Naive thymus-derived CD8-positive, alpha-beta T cell (primary cell): ENCODE results near the gene PNLIP. TPM values are rescaled to one million over a fixed set of nuclear protein-coding genes. Genes with fewer than 3 reads are reported as not detected.

ENCODE experiments used
- ATAC-seq, 2 donors: fragments of 150-1000 bp; cut with Tn5 transposase in 1 of 2; sonication (Bioruptor Pico), chemical (Tn5 transposase) in 1 of 2; 1 replicate in 1 of 2; 2 replicates in 1 of 2; pipeline ENCODE4 v1.10.0; 2021; ENCODE audit warnings: mild to moderate bottlenecking in 2 of 2, moderate library complexity in 2 of 2
- POLR2A ChIA-PET: fragments of 350-600 bp; sonication (Branson Sonifier 250); formaldehyde crosslinking; loops from one replicate; lab custom pipeline; 2021; ENCODE audit warnings: antibody characterized with exemption; lab: Charles Lee
- DNase-seq, 10 donors: peaks; one replicate each; pipeline versions ENCODE4 v3.0.0 to v3.0.0-alpha.2; 2020 to 2022
- H3K27ac Mint-ChIP-seq, 10 donors: one replicate each; pipeline ENCODE4 v1.8.0; 2020 to 2022; ENCODE audit warnings: mild to moderate bottlenecking in 10 of 10, mixed read lengths in 10 of 10, moderate library complexity in 4 of 10, inconsistent platforms in 1 of 10
- H3K27me3 Mint-ChIP-seq, 5 donors: one replicate each; pipeline ENCODE4 v1.8.0; 2021 to 2022; ENCODE audit warnings: mixed read lengths in 5 of 5
- H3K36me3 Mint-ChIP-seq, 3 donors: one replicate each; pipeline ENCODE4 v1.8.0; 2020 to 2022; ENCODE audit warnings: mixed read lengths in 3 of 3, mild to moderate bottlenecking in 2 of 3, inconsistent platforms in 1 of 3
- H3K4me1 Mint-ChIP-seq, 4 donors: one replicate each; pipeline ENCODE4 v1.8.0; 2021 to 2022; ENCODE audit warnings: mixed read lengths in 4 of 4
- H3K4me3 Mint-ChIP-seq, 10 donors: one replicate each; pipeline ENCODE4 v1.8.0; 2020 to 2022; ENCODE audit warnings: mild to moderate bottlenecking in 10 of 10, mixed read lengths in 10 of 10, moderate library complexity in 6 of 10, inconsistent platforms in 1 of 10
- H3K9me3 Mint-ChIP-seq, 9 donors: one replicate each; pipeline ENCODE4 v1.8.0; 2020 to 2022; ENCODE audit warnings: mixed read lengths in 9 of 9, mild to moderate bottlenecking in 3 of 9, inconsistent platforms in 1 of 9, moderate library complexity in 1 of 9
- polyA plus RNA-seq, 3 donors: library from polyadenylated mRNA; unstranded; fragments of 300-500 nt; fragmentation: Illumina TruSeq; gene quantifications; one replicate each; pipeline ENCODE4 v1.2.3, GENCODE V29; 2021
- total RNA-seq, 8 experiments: library from RNA in 2 of 8; stranded (reverse) in 2 of 8; gene quantifications; one replicate each; pipeline ENCODE4 v1.2.3 and lab custom pipeline; 2021 to 2026

PNLIP gene
- total and polyA plus RNA-seq, 5 experiments from 2014 or later: not detected

DNA sequence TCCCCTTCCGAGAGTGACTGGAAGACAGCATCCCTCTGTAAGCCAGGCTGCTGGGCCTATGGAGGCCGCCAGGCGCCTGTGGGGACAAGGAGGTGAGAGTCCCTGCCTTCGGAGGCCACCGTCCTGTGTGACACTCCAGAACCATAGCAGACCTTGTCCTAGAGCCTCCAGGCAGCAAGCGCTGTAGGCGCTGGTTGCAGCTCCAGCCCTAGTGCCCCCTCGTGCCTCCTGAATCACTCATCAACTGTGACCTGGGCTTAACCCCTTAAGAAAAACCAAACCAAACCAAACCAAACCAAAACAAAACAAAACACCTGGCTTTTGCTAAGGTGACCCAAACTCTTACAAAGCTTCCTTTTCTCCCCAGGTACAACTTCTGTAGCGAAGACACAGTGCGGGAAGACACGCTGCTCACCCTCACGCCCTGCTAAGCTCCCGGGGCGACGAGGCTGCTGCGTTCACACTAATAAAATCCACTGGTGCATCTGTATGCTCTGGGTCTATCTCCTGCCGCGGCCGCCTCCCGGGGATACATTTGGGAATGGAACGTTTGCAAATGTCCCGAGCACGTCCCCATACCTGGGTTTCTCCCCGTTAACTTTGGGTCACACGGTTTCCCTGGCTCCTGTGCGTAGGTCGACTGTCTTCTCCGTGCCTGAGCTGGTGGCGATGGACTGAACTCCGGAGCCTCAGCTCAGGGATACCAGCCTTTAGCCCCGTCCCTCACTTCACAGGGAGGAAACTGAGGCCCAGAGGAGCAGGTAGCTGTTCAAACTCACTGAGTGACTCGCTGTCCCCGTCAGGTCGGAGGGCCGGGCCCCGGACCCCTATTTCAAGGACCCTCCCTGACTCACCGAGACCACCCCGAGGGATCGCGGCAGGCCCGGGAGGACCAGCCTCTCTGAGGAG lies 63.2 kb downstream of the PNLIP start:
- Mint-ChIP-seq H3K4me3 (no peak overlapping the region), H3K9me3 (peaks cover 0 to 7% (median 0%) of the 10 kb centered on the region in 9 donors), H3K27me3 (peaks cover 16 to 65% (median 43%) of the 10 kb centered on the region in 5 donors), H3K36me3 (no peaks in the 10 kb centered on the region), H3K27ac (no peak overlapping the region), H3K4me1 (peaks cover 0 to 2% (median 0%) of the 10 kb centered on the region in 4 donors)
- ATAC-seq (no peak), DNase-seq (no peak)
- POLR2A ChIA-PET: no interaction called here

DNA sequence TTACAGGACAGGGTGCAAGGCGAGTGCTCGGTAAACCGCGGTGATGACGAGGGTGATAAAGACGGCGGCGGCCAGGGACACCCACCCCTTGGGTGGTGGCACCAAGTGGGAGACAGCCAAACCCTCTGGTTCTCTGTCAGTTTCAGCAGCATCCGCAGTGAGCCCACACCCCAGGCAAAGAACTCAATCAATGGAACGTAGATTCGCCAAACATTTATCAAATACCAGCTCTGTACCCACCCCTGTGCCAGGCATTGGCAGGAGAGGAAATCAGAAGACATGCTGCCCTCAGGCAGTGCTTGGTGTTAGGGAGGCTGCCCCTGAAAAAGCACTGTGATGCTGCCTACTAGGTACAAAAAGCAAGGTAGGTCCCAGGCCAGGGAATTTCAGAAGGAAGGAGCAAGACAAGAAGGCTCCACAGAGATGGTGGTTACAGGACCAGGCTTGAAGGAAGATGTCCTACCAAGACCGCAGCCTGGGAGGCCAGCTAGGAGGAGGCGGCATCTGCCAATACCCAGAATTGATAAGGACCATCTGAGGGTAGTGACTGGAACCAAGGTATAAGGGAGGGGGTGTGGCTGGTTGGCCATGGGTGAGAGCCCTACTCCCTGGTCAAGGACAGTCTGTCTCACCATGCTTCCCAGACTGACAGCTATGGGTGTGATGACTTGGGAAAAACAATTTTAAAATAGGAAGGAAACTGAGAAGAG lies 64.9 kb downstream of the PNLIP start:
- Mint-ChIP-seq H3K27me3 (peaks cover 9 to 66% (median 39%) of the 10 kb centered on the region in 5 donors), H3K4me3 (no peak overlapping the region), H3K4me1 (peaks cover 0 to 2% (median 0%) of the 10 kb centered on the region in 4 donors), H3K36me3 (no peaks in the 10 kb centered on the region), H3K9me3 (peaks cover 0 to 10% (median 1%) of the 10 kb centered on the region in 9 donors), H3K27ac (no peak overlapping the region)
- DNase-seq (no peak), ATAC-seq (no peak)
- POLR2A ChIA-PET: no interaction called here

DNA sequence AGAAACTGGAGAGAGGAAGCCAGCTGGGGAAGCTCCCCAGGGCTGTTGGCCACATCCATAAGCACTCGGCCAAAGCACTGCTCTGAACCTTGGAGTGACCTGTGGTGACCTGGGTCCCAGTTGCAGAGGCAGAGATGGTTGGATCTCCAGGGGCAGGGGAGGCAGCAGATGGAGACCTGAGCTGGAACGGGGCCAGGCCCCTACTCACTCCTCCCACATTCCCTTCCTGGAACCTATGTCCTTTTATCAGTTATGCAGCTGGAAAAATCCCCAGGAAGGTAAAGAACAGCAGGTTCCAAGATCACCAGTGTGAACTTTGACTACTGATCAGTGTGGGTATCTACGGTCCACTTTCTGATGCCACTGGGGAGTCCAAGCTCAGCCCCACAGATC lies 65.4 kb downstream of the PNLIP start:
- POLR2A ChIA-PET: no interaction called here

DNA sequence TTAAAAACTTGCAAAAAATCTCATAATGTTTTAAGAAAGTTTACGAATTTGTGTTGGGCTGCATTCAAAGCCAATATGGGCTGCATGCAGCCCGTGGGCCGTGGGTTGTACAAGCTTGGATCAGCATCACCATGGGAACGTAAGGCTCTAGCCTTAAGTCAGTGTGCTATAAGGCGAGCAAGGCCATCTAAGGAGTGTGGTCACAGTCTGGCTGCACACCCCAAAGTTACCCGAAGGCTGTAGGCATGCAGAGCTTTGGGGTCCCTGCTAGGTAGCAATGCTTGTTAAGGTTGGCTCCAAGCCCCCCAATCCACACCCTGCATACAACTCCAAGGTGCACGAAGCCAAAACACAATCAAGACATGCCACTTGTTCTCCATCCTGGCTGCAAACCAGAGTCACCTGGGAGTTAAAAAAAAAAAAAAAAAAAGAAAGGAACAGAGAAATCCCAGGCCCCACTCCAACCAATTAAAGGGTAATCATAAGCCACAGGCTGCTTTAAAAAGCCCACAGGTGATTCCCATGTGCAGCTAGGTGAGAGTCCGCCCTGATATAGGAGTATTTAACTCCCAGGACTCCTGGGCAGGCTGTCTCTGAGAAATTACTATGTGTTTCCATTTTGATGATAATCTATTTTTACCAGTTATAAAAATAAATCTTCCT lies 66.5 kb downstream of the PNLIP start:
- ATAC-seq: no peak
- H3K27me3 Mint-ChIP-seq: peaks cover 7 to 66% (median 40%) of the 10 kb centered on the region in 5 donors
- POLR2A ChIA-PET: interaction anchor here (0.7 kb wide), 1 partner anchor 105 kb away, joined by 5 read pairs; no protein-coding TSS in a partner anchor

More for the DNA sequence above, 65.4 kb downstream of the PNLIP start:
- H3K27ac Mint-ChIP-seq: peak overlapping the region in 1 of 10 donors; percentile 29
- H3K27me3 Mint-ChIP-seq: peaks cover 9 to 66% (median 40%) of the 10 kb centered on the region in 5 donors
- ATAC-seq: no peak
- H3K4me1 Mint-ChIP-seq: peaks cover 0 to 2% (median 0%) of the 10 kb centered on the region in 4 donors
- peaks cover 0 to 10% (median 1%) of the 10 kb centered on the region in 9 donors for H3K9me3 Mint-ChIP-seq
- H3K4me3 Mint-ChIP-seq: no peak overlapping the region
- DNase-seq: no peak
- H3K36me3 Mint-ChIP-seq: no peaks in the 10 kb centered on the region

DNA sequence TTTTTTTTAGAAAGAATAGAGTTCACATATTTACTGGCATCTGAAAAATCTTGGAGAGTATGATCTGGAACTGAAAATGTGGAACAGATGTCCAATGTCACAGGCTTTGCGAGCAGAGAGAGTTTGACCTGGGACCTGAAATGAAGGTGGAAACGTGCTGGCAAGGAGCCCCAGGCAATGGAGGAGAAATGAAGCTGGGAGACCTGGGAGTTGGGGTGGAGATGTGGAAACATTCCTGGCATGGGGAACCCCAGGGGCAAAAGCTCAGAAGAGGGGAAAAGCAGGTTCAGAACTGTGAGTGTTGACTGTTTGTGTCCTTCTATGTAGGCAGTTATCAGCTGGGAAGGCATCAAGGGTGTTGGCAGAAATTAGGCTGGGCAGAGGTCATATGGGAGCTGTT lies 67.7 kb downstream of the PNLIP start:
- H3K4me3 Mint-ChIP-seq: no peak overlapping the region
- peaks cover 0 to 2% (median 0%) of the 10 kb centered on the region in 4 donors for H3K4me1 Mint-ChIP-seq
- POLR2A ChIA-PET: no interaction called here
- H3K27ac Mint-ChIP-seq: no peak overlapping the region
- H3K27me3 Mint-ChIP-seq: peaks cover 5 to 66% (median 38%) of the 10 kb centered on the region in 5 donors
- peaks cover 0 to 9% (median 0%) of the 10 kb centered on the region in 9 donors for H3K9me3 Mint-ChIP-seq
- ATAC-seq (no peak), DNase-seq (no peak)
- H3K36me3 Mint-ChIP-seq: no peaks in the 10 kb centered on the region

More for the DNA sequence above, 66.5 kb downstream of the PNLIP start:
- Mint-ChIP-seq H3K4me3 (no peak overlapping the region), H3K36me3 (no peaks in the 10 kb centered on the region), H3K27ac (no peak overlapping the region), H3K9me3 (peaks cover 0 to 9% (median 1%) of the 10 kb centered on the region in 9 donors), H3K4me1 (peaks cover 0 to 2% (median 0%) of the 10 kb centered on the region in 4 donors)
- DNase-seq: no peak

DNA sequence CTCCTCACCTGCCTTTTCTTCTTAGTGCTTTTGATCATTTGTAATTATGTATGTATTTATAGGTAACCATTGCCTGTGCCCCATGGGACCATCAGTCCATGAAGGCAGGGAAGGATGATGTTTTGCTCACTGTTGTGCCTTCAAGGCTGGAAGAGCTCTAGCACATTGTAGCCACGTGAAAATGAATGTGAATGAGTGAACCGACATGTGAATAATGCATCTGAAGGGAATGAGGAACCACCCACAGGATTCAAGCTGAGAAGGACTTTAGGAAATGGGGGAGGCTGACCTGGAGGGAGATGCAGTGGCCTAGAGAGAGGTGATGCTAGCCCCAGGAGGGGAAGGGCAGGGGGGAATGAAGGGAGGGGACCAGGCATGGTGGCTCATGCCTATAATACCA lies 69.1 kb downstream of the PNLIP start:
- Mint-ChIP-seq H3K36me3 (no peaks in the 10 kb centered on the region), H3K9me3 (peaks cover 0 to 9% (median 0%) of the 10 kb centered on the region in 9 donors), H3K4me3 (no peak overlapping the region), H3K27me3 (peaks cover 1 to 56% (median 30%) of the 10 kb centered on the region in 5 donors), H3K27ac (no peak overlapping the region), H3K4me1 (no peaks in the 10 kb centered on the region)
- ATAC-seq: no peak
- POLR2A ChIA-PET: no interaction called here
- no peak for DNase-seq

DNA sequence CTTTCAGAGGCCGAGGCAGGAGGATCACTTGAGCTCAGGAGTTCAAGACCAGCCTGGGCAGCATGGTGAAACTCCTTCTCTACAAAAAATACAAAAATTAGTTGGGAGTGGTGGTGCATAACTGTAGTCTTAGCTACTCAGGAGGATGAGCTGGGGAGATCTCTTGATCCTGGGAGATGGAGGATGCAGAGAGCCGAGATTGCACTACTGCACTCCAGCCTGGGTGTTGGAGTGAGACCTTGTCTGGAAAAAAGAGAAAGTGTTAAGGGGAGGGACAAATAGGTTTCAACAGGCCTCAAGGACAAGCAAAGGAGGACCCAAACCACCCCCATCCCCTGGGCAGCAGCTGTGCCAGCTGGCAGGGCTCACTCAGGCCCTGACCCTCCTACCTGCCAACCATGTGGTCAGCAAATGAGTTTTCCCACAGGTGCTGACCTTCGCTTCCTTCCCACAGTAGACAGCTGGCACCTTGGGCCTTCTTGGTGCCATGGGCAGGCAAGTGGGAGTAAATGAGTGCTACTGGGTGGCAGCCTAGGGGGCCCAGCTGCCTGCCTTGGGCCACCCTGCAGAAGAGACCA lies 69.6 kb downstream of the PNLIP start:
- Mint-ChIP-seq H3K9me3 (peaks cover 0 to 9% (median 0%) of the 10 kb centered on the region in 9 donors), H3K4me3 (no peak overlapping the region), H3K27me3 (peaks cover 1 to 51% (median 25%) of the 10 kb centered on the region in 5 donors), H3K27ac (no peak overlapping the region), H3K4me1 (no peaks in the 10 kb centered on the region), H3K36me3 (no peaks in the 10 kb centered on the region)
- DNase-seq: no peak
- POLR2A ChIA-PET: no interaction called here
- no peak for ATAC-seq

Other genes with a start within 250 kb of the PNLIP start
- gene CCDC172, start 221.5 kb upstream of the PNLIP start, total RNA-seq: not detected
- gene CCDC172, start 221.5 kb upstream of the PNLIP start, polyA plus RNA-seq: not detected
- gene PNLIPRP3, start 118.1 kb upstream of the PNLIP start, total RNA-seq: not detected
- gene PNLIPRP3, start 118.1 kb upstream of the PNLIP start, polyA plus RNA-seq: not detected
- gene PNLIPRP1, start 45.0 kb downstream of the PNLIP start, total RNA-seq: not detected
- gene PNLIPRP1, start 45.0 kb downstream of the PNLIP start, polyA plus RNA-seq: not detected
- gene PNLIPRP2, start 75.0 kb downstream of the PNLIP start, total RNA-seq: not detected
- not detected for gene PNLIPRP2, start 75.0 kb downstream of the PNLIP start, polyA plus RNA-seq
- gene HSPA12A, start 196.6 kb downstream of the PNLIP start, total RNA-seq: not detected
- gene HSPA12A, start 196.6 kb downstream of the PNLIP start, polyA plus RNA-seq: not detected